ENCODE measurements around the gene ZFC3H1. TPM values are rescaled to one million over a fixed set of nuclear protein-coding genes. Genes with fewer than 3 reads are reported as not detected.

The ZFC3H1 gene
- polyA plus RNA-seq, 3 donors, result 12.5 to 57.0 (median 16.3) TPM

GRCh38 chr12:71626768-71627167 lies 36.9 kb downstream of the ZFC3H1 start:
- Histone ChIP-seq H3K4me2 (replicated peaks; ENCODE audit: extremely low read depth, low read length, poor library complexity, severe bottlenecking) (no peak overlapping the region), H3K9me3 (replicated peaks in 1 of 2; ENCODE audit: control insufficient read depth in 1 of 2, insufficient read depth in 1 of 2, low read length in 2 of 2) (no peaks in the 10 kb centered on the region), H3K4me1 (ENCODE audit: control insufficient read depth in 1 of 2, insufficient read depth in 2 of 2, low read length in 2 of 2) (peaks cover 0 to 9% of the 10 kb centered on the region in 2 donors), H3K27ac (ENCODE audit: low read depth in 1 of 2, low read length in 2 of 2) (peak overlapping the region in 1 of 2 donors; percentile 59), H2AFZ (ENCODE audit: insufficient read depth, low read depth, low read length, poor library complexity, severe bottlenecking) (no peak overlapping the region), H3K9ac (ENCODE audit: insufficient read depth, low read length, poor library complexity, severe bottlenecking) (no peak overlapping the region), H3K4me3 (replicated peaks in 1 of 3; ENCODE audit: low read depth in 2 of 3, low read length in 3 of 3) (no peak overlapping the region), H3K36me3 (replicated peaks in 1 of 2; ENCODE audit: control insufficient read depth in 1 of 2, insufficient read depth in 2 of 2, low read length in 2 of 2) (peaks cover 94 to 99% of the 10 kb centered on the region in 2 donors), H3K27me3 (ENCODE audit: control insufficient read depth in 2 of 2, insufficient read depth in 2 of 2, low read length in 2 of 2) (no peaks in the 10 kb centered on the region), H4K20me1 (ENCODE audit: insufficient read depth, low read length) (peaks cover 89% of the 10 kb centered on the region), H3K79me2 (ENCODE audit: insufficient read depth, low read length) (peaks cover 18% of the 10 kb centered on the region)
- H3K27ac Mint-ChIP-seq, result peak overlapping the region in 3 of 7 donors; percentile 35 to 53 (median 40)
- no peak for DNase-seq
- intact Hi-C loops (cut with micrococcal nuclease), result no loop called here
- no peaks in the 10 kb centered on the region for H3K9me3 Mint-ChIP-seq
- H3K4me3 Mint-ChIP-seq, result no peak overlapping the region
- H3K36me3 Mint-ChIP-seq, result peaks cover 69 to 91% of the 10 kb centered on the region in 2 donors
- H3K27me3 Mint-ChIP-seq (ENCODE audit: low read depth in 3 of 3), result peaks cover 0 to 3% (median 0%) of the 10 kb centered on the region in 3 donors
- no CpG with 5 or more reads among the region's 3 CpGs for WGBS (ENCODE audit: insufficient coverage)
- no peak for TF ChIP-seq CTCF (IDR thresholded peaks at IDR 0.05)
- H3K4me1 Mint-ChIP-seq, result peaks cover 5% of the 10 kb centered on the region

GRCh38 chr12:71626098-71626497 lies 37.5 kb downstream of the ZFC3H1 start:
- peak overlapping the region in 1 of 2 donors; percentile 59 for H3K27ac ChIP-seq (ENCODE audit: low read depth in 1 of 2, low read length in 2 of 2)
- H3K4me3 Mint-ChIP-seq, result no peak overlapping the region
- peaks cover 0 to 3% (median 0%) of the 10 kb centered on the region in 3 donors for H3K27me3 Mint-ChIP-seq (ENCODE audit: low read depth in 3 of 3)
- TF ChIP-seq CTCF (IDR thresholded peaks at IDR 0.05), result no peak
- H3K9me3 Mint-ChIP-seq, result no peaks in the 10 kb centered on the region
- peaks cover 18% of the 10 kb centered on the region for H3K79me2 ChIP-seq (ENCODE audit: insufficient read depth, low read length)
- peak overlapping the region in 6 of 7 donors; percentile 0 to 66 (median 48) for H3K27ac Mint-ChIP-seq
- peak overlapping the region in 1 of 3 experiments; percentile 28 for H3K4me3 ChIP-seq (replicated peaks in 1 of 3; ENCODE audit: low read depth in 2 of 3, low read length in 3 of 3)
- H4K20me1 ChIP-seq (ENCODE audit: insufficient read depth, low read length), result peaks cover 88% of the 10 kb centered on the region
- peaks cover 0 to 9% of the 10 kb centered on the region in 2 donors for H3K4me1 ChIP-seq (ENCODE audit: control insufficient read depth in 1 of 2, insufficient read depth in 2 of 2, low read length in 2 of 2)
- peaks cover 5% of the 10 kb centered on the region for H3K4me1 Mint-ChIP-seq
- WGBS (ENCODE audit: insufficient coverage), result 0% methylated on average over 1 of the region's 5 CpGs
- H3K9me3 ChIP-seq (replicated peaks in 1 of 2; ENCODE audit: control insufficient read depth in 1 of 2, insufficient read depth in 1 of 2, low read length in 2 of 2), result no peaks in the 10 kb centered on the region
- no peak overlapping the region for H2AFZ ChIP-seq (ENCODE audit: insufficient read depth, low read depth, low read length, poor library complexity, severe bottlenecking)
- intact Hi-C loops (cut with micrococcal nuclease), result no loop called here
- DNase-seq, result peak; percentile 10 to 36 (median 19)
- H3K36me3 ChIP-seq (replicated peaks in 1 of 2; ENCODE audit: control insufficient read depth in 1 of 2, insufficient read depth in 2 of 2, low read length in 2 of 2), result peaks cover 94 to 99% of the 10 kb centered on the region in 2 donors
- H3K4me2 ChIP-seq (replicated peaks; ENCODE audit: extremely low read depth, low read length, poor library complexity, severe bottlenecking), result peak overlapping the region; percentile 34
- H3K9ac ChIP-seq (ENCODE audit: insufficient read depth, low read length, poor library complexity, severe bottlenecking), result no peak overlapping the region
- H3K27me3 ChIP-seq (ENCODE audit: control insufficient read depth in 2 of 2, insufficient read depth in 2 of 2, low read length in 2 of 2), result no peaks in the 10 kb centered on the region
- H3K36me3 Mint-ChIP-seq, result peaks cover 72 to 91% of the 10 kb centered on the region in 2 donors

Data from CD14-positive monocyte (primary cell).